HG03469 (cell line): ENCODE measurements around the gene SCN4A.
A peak's percentile ranks its signal among the peaks of the same experiment; 100 is the strongest.
"Not testable (repeated sequence)": the region's sequence is repeated elsewhere in the genome, so short reads cannot be mapped to it uniquely, and the experiment has no call there.

Experiments used
- ATAC-seq: cut with Tn5 transposase; IDR thresholded peaks from one replicate; pipeline ENCODE4 v1.9.1; 2021; ENCODE audit warnings: mild to moderate bottlenecking, moderate library complexity, moderate number of reproducible peaks; ENCODE audit not compliant: unreplicated experiment

The SCN4A gene

GRCh38 chr17:63972796-63973195 is at the start of gene SCN4A:
SCN4A (minus strand) TSS chr17:63972918; CDS start chr17:63972841, 77 bp downstream.
- ATAC-seq: no peak

- peak; percentile 31 for ATAC-seq
Measured at GRCh38 chr17:64020056-64020766, 47.5 kb upstream of the SCN4A start, which contains the start of gene ICAM2. ICAM2 (minus strand) TSS chr17:64020633; CDS start chr17:64006691, 13,942 bp downstream.

- ATAC-seq: not testable (repeated sequence)
Measured at GRCh38 chr17:64019551-64019961, 46.8 kb upstream of the SCN4A start.

- no peak for ATAC-seq
Measured at GRCh38 chr17:64017381-64017980, 44.8 kb upstream of the SCN4A start.

GRCh38 chr17:64016974-64017373 is 44.3 kb upstream of the SCN4A start:
- ATAC-seq: no peak

GRCh38 chr17:64016231-64016784 is 43.6 kb upstream of the SCN4A start:
- ATAC-seq: no peak

- ATAC-seq: no peak
Measured at GRCh38 chr17:64015447-64015846, 42.7 kb upstream of the SCN4A start.

GRCh38 chr17:64009571-64010402 is 37.1 kb upstream of the SCN4A start:
- no peak for ATAC-seq

GRCh38 chr17:64008830-64009229 is 36.1 kb upstream of the SCN4A start:
- no peak for ATAC-seq

GRCh38 chr17:64008346-64008745 is 35.6 kb upstream of the SCN4A start:
- ATAC-seq: no peak

GRCh38 chr17:64007838-64008282 is 35.1 kb upstream of the SCN4A start:
- ATAC-seq: no peak

- not testable (repeated sequence) for ATAC-seq
Measured at GRCh38 chr17:64007089-64007837, 34.5 kb upstream of the SCN4A start.

- no peak for ATAC-seq
Measured at GRCh38 chr17:64006361-64007088, 33.8 kb upstream of the SCN4A start.

- no peak for ATAC-seq
Measured at GRCh38 chr17:64005734-64006167, 33.0 kb upstream of the SCN4A start.

GRCh38 chr17:64004903-64005733 is 32.4 kb upstream of the SCN4A start:
- no peak for ATAC-seq

GRCh38 chr17:64004218-64004770 is 31.6 kb upstream of the SCN4A start:
- no peak for ATAC-seq

GRCh38 chr17:64003526-64004121 is 30.9 kb upstream of the SCN4A start:
- ATAC-seq: no peak
